Activated CD8-positive, alpha-beta T cell treated with anti-CD3 and anti-CD28 coated beads for 36 hours (primary cell): ENCODE results near the gene EPHA2. TPM values are rescaled to one million over a fixed set of nuclear protein-coding genes. Genes with fewer than 3 reads are reported as not detected.

ENCODE experiments used
- ATAC-seq: fragments of 200-7000 bp; cut with Tn5 transposase; one replicate; pipeline ENCODE4 v1.10.0; 2021; ENCODE audit warnings: mild to moderate bottlenecking, moderate library complexity
- CTCF ChIA-PET: fragments of 350-600 bp; sonication (Branson Sonifier 250); formaldehyde crosslinking; loops from one replicate; lab custom pipeline; 2021; ENCODE audit warnings: antibody characterized with exemption; lab: Charles Lee
- POLR2A ChIA-PET: fragments of 350-600 bp; sonication (Branson Sonifier 250); formaldehyde crosslinking; loops from one replicate; lab custom pipeline; 2021; ENCODE audit warnings: antibody characterized with exemption; lab: Charles Lee
- DNase-seq: peaks from one replicate; pipeline ENCODE4 v3.0.0-alpha.2; 2020
- H3K27ac Mint-ChIP-seq: one replicate; pipeline ENCODE4 v1.8.0; 2021; ENCODE audit warnings: mild to moderate bottlenecking, mixed read lengths
- H3K27me3 Mint-ChIP-seq: one replicate; pipeline ENCODE4 v1.8.0; 2021; ENCODE audit warnings: mixed read lengths
- H3K36me3 Mint-ChIP-seq: one replicate; pipeline ENCODE4 v1.8.0; 2021; ENCODE audit warnings: low read depth, mixed read lengths
- H3K4me1 Mint-ChIP-seq: one replicate; pipeline ENCODE4 v1.8.0; 2021; ENCODE audit warnings: low read depth, mixed read lengths
- H3K4me3 Mint-ChIP-seq: one replicate; pipeline ENCODE4 v1.8.0; 2021; ENCODE audit warnings: mild to moderate bottlenecking, moderate library complexity, mixed read lengths
- H3K9me3 Mint-ChIP-seq: one replicate; pipeline ENCODE4 v1.8.0; 2021; ENCODE audit warnings: mixed read lengths
- intact Hi-C: fragments of 100-400 bp; cut with micrococcal nuclease; formaldehyde crosslinking; loops from one replicate; pipeline ENCODE4 v1.10.0; 2022
- total RNA-seq, 2 experiments: library from RNA; stranded (reverse); gene quantifications; one replicate each; pipeline ENCODE4 v1.2.3, GENCODE V29; 2021
- TF ChIP-seq, protein P1 (sequence below): fragments of 200-600 bp; IDR thresholded peaks from one replicate; pipeline ENCODE4 v1.8.0; 2022; ENCODE audit warnings: antibody characterized with exemption, mild to moderate bottlenecking

Gene EPHA2
- total RNA-seq, 2 experiments from 2014 or later, result not detected

DNA sequence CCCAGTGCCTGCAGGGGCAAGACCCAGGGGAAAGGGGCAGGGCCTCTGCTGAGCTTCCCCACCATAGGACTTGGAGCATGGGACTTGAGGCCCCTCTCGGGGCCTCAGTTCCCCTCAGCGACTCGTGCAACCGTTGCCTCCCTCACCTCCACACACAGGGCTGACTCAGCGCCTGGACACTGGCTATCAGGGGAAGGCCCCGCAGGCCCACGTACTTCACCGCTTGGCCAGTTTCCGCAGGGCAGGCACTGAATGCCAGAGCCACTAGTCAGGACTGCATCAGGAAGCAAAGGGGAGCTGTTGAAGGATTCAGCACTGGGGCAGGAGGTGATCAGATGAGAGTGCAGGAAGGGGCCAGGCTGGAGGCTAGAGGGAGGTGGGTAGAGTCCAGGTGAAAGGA is 66.9 kb downstream of the EPHA2 start:
- Mint-ChIP-seq H3K4me1 (no peaks in the 10 kb centered on the region), H3K27ac (no peak overlapping the region), H3K9me3 (no peaks in the 10 kb centered on the region), H3K27me3 (no peaks in the 10 kb centered on the region), H3K4me3 (no peak overlapping the region), H3K36me3 (no peaks in the 10 kb centered on the region)
- no peak for DNase-seq
- ATAC-seq, result no peak
- POLR2A ChIA-PET, result no interaction called here
- CTCF ChIA-PET, result interaction anchor here (1.1 kb wide), 1 partner anchor 99 kb away, joined by 3 read pairs; no protein-coding TSS in a partner anchor
- TF ChIP-seq, protein P1, sequence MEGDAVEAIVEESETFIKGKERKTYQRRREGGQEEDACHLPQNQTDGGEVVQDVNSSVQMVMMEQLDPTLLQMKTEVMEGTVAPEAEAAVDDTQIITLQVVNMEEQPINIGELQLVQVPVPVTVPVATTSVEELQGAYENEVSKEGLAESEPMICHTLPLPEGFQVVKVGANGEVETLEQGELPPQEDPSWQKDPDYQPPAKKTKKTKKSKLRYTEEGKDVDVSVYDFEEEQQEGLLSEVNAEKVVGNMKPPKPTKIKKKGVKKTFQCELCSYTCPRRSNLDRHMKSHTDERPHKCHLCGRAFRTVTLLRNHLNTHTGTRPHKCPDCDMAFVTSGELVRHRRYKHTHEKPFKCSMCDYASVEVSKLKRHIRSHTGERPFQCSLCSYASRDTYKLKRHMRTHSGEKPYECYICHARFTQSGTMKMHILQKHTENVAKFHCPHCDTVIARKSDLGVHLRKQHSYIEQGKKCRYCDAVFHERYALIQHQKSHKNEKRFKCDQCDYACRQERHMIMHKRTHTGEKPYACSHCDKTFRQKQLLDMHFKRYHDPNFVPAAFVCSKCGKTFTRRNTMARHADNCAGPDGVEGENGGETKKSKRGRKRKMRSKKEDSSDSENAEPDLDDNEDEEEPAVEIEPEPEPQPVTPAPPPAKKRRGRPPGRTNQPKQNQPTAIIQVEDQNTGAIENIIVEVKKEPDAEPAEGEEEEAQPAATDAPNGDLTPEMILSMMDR, result no peak
- intact Hi-C loops, result no loop called here

DNA sequence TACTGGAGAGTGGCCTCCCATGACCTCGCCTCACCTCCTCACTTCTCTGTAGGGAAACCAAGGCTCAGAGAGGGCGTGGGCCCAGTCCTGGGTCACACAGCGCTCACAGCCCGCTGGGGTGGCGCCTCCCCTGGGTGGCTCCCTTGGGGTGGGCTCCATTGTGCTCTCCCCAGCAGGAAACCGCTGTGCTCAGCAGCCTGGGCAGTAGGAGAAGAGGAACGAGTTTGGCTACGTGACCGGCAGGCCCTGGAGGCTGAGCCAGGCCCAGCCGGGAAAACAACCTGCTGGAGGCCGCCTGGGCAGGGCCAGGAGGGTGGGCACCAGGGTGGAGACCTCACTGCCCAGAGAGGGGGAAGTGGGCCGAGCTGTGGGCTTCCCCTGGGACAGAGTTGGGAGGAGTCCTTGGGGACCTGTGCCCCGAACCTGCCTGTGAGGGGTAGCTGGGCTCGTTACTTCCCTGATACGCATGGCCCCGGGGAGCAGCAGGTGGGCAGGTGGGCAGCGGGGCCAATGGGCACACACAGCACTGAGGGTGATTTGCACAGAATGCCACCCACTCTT is 67.4 kb downstream of the EPHA2 start:
- H3K4me1 Mint-ChIP-seq, result no peaks in the 10 kb centered on the region
- no peaks in the 10 kb centered on the region for H3K36me3 Mint-ChIP-seq
- CTCF ChIA-PET, result no interaction called here
- H3K4me3 Mint-ChIP-seq, result no peak overlapping the region
- DNase-seq (no peak), ATAC-seq (no peak)
- no peaks in the 10 kb centered on the region for H3K9me3 Mint-ChIP-seq
- no peak overlapping the region for H3K27ac Mint-ChIP-seq
- POLR2A ChIA-PET, result no interaction called here
- TF ChIP-seq, protein P1, result no peak
- no peaks in the 10 kb centered on the region for H3K27me3 Mint-ChIP-seq
- intact Hi-C loops, result no loop called here

DNA sequence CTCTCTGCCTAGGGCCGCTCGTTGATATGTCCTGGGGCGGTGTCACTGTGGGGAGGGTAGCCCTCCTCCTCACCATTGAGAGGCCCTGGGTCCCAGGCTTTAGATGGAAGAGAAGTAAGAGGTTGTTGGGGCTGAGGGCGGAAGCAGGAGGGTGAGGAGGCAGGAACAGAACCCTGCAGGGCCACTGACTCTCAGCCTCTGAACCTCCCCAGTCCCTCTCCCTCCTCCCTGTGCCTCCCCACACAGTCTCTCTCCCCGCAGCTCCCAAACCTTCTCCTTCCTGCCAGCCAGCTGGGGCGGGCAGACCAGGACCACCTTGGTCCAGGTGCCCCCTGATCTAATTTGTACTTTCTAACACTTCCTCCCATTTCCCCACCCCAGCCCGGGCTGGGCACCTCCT is 68.1 kb downstream of the EPHA2 start:
- intact Hi-C loops, result no loop called here
- no peak overlapping the region for H3K27ac Mint-ChIP-seq
- no peaks in the 10 kb centered on the region for H3K4me1 Mint-ChIP-seq
- no peak overlapping the region for H3K4me3 Mint-ChIP-seq
- ChIA-PET POLR2A (interaction anchor here (0.6 kb wide), 1 partner anchor 9 kb away, joined by 3 read pairs; no protein-coding TSS in a partner anchor), CTCF (no interaction called here)
- DNase-seq, result no peak
- TF ChIP-seq, protein P1, result no peak
- ATAC-seq, result no peak
- no peaks in the 10 kb centered on the region for H3K9me3 Mint-ChIP-seq
- no peaks in the 10 kb centered on the region for H3K36me3 Mint-ChIP-seq
- no peaks in the 10 kb centered on the region for H3K27me3 Mint-ChIP-seq

DNA sequence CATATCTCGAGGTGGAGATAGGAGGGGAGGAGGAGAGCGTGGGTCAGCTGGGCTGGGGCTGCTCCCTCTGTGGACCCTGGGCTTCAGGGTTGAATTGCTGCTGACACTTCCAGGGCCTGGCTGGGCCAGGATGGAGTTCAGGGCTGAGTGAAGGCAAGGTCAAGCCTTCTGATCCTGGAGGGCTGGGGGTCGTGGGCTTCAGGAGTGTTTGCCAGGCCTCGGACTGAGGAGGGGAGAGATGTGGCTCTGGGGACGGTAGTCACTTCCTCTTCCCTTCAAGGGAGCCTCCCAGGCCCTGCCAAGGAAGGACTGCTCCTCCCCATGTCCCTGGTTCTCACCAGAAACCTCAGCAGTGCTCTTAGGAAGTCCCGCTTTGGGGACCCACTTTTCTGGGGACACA is 70.3 kb downstream of the EPHA2 start:
- Mint-ChIP-seq H3K27ac (no peak overlapping the region), H3K4me3 (no peak overlapping the region)
- POLR2A ChIA-PET, result no interaction called here

DNA sequence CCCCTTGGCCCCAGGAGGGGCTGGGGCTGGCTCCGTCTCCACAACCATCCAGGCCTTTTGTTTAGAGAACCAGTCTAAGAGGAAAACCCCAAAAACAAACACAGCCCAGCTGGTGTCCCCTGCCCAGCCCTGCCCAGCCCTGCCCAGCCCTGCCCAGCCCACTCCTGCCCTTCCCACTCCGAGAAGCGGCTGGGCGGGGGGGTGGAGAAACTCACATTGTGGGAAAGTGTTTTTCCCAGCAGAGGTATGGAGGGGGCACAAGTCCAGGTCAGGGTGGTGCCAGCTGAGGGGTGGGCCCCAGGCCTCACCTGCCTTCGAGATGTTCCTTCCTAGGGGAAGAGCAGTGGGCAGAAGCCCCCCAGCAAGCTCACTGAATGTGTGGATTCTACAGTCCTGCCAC is 72.4 kb downstream of the EPHA2 start:
- TF ChIP-seq, protein P1, result no peak
- ChIA-PET CTCF (interaction anchor here (1.1 to 10.2 kb wide), 9 partner anchors 10 to 133 kb away, joined by 3 to 299 read pairs (median 11); partner anchors contain the start of gene FAM131C), POLR2A (interaction anchor here (1.7 kb wide), 1 partner anchor 97 kb away, joined by 5 read pairs; no protein-coding TSS in a partner anchor)
- DNase-seq (no peak), ATAC-seq (no peak)
- Mint-ChIP-seq H3K27ac (no peak overlapping the region), H3K9me3 (no peaks in the 10 kb centered on the region), H3K36me3 (no peaks in the 10 kb centered on the region), H3K4me1 (peaks cover 8% of the 10 kb centered on the region), H3K27me3 (no peaks in the 10 kb centered on the region), H3K4me3 (no peak overlapping the region)
- intact Hi-C loops, result no loop called here

More for the DNA sequence above, 70.3 kb downstream of the EPHA2 start:
- Mint-ChIP-seq H3K27me3 (no peaks in the 10 kb centered on the region), H3K36me3 (no peaks in the 10 kb centered on the region), H3K4me1 (no peaks in the 10 kb centered on the region), H3K9me3 (no peaks in the 10 kb centered on the region)
- TF ChIP-seq, protein P1, result no peak
- CTCF ChIA-PET, result no interaction called here
- no peak for ATAC-seq
- DNase-seq, result no peak
- intact Hi-C loops, result no loop called here
